ENCODE measurements around the gene SLC44A3. TPM values are rescaled to one million over a fixed set of nuclear protein-coding genes. Genes with fewer than 3 reads are reported as not detected.

The SLC44A3 gene
- total and polyA plus RNA-seq, 2 of the 13 experiments (the other 11 are each of a cell fraction or from before 2014, with no cell fraction given): 6.8 to 14.1 TPM

DNA sequence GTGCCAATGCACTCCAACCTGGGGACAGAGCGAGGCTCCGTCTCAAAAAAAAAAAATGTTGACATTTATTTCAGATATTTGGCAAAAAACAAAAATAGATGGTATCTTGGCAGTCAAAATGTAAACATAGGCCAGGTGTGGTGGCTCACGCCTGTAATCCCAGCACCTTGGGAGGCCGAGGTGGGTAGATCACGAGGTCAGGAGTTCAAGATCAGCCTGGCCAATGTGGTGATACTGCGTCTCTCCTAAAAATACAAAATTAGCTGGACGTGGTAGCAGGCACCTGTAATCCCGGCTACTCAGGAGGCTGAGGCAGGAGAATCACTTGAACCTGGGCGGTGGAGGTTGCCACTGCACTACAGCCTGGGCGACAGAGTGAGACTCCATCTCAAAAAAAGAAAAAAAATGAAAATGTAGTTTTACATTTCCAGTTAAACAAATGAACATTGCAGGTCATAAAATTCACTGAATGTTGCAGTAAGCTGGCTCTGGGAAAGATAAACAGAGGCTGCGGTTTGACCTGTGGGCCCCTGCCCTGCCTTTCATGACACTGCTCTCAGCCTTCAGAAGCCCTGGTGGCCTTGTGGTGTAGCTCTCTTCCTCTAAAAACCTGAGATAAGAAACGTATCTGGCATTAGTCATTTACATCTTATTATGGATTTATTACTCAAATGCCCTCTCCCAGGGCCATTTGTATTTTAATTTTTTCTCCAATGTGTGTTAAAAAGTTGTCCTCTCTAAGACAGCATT is 12.2 kb upstream of the SLC44A3 start (continued):
- TF ChIP-seq CSRNP1 (CRISPR knock-in tag; IDR thresholded peaks at IDR 0.05) (no peak), ZNF883 (CRISPR knock-in tag; IDR thresholded peaks at IDR 0.05; ENCODE audit: not compliant biosample characterization) (no peak), CBX1 (IDR thresholded peaks at IDR 0.05; ENCODE audit: low read depth) (no peak), IKZF4 (CRISPR knock-in tag; IDR thresholded peaks at IDR 0.05; ENCODE audit: borderline replicate concordance, low read depth, not compliant biosample characterization) (no peak), SKI (IDR thresholded peaks at IDR 0.05; ENCODE audit: partially characterized antibody) (no peak), CCAR2 (optimal IDR thresholded peaks at IDR 0.05; ENCODE audit: low read depth, low read length) (no peak), ZNF543 (CRISPR knock-in tag; IDR thresholded peaks at IDR 0.05) (no peak), ZFYVE20 (CRISPR knock-in tag; IDR thresholded peaks at IDR 0.05; ENCODE audit: borderline replicate concordance, low read depth) (no peak), IRX3 (CRISPR knock-in tag; IDR thresholded peaks at IDR 0.05; ENCODE audit: borderline replicate concordance, low read depth) (no peak), ZNF772 (CRISPR knock-in tag; IDR thresholded peaks at IDR 0.05) (no peak), ZNF17 (CRISPR knock-in tag; IDR thresholded peaks at IDR 0.05) (no peak), ZFP91 (CRISPR knock-in tag; IDR thresholded peaks at IDR 0.05; ENCODE audit: borderline replicate concordance) (no peak), ZNF790 (CRISPR knock-in tag; IDR thresholded peaks at IDR 0.05; ENCODE audit: borderline replicate concordance) (no peak), NFRKB (IDR thresholded peaks at IDR 0.05) (no peak)
- TF ChIP-seq, protein P1, sequence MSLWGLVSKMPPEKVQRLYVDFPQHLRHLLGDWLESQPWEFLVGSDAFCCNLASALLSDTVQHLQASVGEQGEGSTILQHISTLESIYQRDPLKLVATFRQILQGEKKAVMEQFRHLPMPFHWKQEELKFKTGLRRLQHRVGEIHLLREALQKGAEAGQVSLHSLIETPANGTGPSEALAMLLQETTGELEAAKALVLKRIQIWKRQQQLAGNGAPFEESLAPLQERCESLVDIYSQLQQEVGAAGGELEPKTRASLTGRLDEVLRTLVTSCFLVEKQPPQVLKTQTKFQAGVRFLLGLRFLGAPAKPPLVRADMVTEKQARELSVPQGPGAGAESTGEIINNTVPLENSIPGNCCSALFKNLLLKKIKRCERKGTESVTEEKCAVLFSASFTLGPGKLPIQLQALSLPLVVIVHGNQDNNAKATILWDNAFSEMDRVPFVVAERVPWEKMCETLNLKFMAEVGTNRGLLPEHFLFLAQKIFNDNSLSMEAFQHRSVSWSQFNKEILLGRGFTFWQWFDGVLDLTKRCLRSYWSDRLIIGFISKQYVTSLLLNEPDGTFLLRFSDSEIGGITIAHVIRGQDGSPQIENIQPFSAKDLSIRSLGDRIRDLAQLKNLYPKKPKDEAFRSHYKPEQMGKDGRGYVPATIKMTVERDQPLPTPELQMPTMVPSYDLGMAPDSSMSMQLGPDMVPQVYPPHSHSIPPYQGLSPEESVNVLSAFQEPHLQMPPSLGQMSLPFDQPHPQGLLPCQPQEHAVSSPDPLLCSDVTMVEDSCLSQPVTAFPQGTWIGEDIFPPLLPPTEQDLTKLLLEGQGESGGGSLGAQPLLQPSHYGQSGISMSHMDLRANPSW (CRISPR knock-in tag; IDR thresholded peaks at IDR 0.05; ENCODE audit: borderline replicate concordance): no peak
- TF ChIP-seq, protein P2, sequence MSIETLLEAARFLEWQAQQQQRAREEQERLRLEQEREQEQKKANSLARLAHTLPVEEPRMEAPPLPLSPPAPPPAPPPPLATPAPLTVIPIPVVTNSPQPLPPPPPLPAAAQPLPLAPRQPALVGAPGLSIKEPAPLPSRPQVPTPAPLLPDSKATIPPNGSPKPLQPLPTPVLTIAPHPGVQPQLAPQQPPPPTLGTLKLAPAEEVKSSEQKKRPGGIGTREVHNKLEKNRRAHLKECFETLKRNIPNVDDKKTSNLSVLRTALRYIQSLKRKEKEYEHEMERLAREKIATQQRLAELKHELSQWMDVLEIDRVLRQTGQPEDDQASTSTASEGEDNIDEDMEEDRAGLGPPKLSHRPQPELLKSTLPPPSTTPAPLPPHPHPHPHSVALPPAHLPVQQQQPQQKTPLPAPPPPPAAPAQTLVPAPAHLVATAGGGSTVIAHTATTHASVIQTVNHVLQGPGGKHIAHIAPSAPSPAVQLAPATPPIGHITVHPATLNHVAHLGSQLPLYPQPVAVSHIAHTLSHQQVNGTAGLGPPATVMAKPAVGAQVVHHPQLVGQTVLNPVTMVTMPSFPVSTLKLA (IDR thresholded peaks at IDR 0.05): no peak
- TF ChIP-seq, protein P3, sequence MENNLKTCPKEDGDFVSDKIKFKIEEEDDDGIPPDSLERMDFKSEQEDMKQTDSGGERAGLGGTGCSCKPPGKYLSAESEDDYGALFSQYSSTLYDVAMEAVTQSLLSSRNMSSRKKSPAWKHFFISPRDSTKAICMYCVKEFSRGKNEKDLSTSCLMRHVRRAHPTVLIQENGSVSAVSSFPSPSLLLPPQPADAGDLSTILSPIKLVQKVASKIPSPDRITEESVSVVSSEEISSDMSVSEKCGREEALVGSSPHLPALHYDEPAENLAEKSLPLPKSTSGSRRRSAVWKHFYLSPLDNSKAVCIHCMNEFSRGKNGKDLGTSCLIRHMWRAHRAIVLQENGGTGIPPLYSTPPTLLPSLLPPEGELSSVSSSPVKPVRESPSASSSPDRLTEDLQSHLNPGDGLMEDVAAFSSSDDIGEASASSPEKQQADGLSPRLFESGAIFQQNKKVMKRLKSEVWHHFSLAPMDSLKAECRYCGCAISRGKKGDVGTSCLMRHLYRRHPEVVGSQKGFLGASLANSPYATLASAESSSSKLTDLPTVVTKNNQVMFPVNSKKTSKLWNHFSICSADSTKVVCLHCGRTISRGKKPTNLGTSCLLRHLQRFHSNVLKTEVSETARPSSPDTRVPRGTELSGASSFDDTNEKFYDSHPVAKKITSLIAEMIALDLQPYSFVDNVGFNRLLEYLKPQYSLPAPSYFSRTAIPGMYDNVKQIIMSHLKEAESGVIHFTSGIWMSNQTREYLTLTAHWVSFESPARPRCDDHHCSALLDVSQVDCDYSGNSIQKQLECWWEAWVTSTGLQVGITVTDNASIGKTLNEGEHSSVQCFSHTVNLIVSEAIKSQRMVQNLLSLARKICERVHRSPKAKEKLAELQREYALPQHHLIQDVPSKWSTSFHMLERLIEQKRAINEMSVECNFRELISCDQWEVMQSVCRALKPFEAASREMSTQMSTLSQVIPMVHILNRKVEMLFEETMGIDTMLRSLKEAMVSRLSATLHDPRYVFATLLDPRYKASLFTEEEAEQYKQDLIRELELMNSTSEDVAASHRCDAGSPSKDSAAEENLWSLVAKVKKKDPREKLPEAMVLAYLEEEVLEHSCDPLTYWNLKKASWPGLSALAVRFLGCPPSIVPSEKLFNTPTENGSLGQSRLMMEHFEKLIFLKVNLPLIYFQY (CRISPR knock-in tag; IDR thresholded peaks at IDR 0.05; ENCODE audit: borderline replicate concordance): no peak

Data from HepG2 (cell line).